Mesangial cell (primary cell): ENCODE data around the gene NDRG2. TPM values are rescaled to one million over a fixed set of nuclear protein-coding genes. Genes with fewer than 3 reads are reported as not detected.

Experiments used
- total RNA-seq: library from RNA; depleted of rRNA; stranded (reverse); fragments of >200 nt; gene quantifications from 2 replicates; pipeline ENCODE4 v1.2.3, GENCODE V29; 2015

Gene NDRG2
- total RNA-seq, result 2.4 and 8.6 TPM in 2 replicates

DNA sequence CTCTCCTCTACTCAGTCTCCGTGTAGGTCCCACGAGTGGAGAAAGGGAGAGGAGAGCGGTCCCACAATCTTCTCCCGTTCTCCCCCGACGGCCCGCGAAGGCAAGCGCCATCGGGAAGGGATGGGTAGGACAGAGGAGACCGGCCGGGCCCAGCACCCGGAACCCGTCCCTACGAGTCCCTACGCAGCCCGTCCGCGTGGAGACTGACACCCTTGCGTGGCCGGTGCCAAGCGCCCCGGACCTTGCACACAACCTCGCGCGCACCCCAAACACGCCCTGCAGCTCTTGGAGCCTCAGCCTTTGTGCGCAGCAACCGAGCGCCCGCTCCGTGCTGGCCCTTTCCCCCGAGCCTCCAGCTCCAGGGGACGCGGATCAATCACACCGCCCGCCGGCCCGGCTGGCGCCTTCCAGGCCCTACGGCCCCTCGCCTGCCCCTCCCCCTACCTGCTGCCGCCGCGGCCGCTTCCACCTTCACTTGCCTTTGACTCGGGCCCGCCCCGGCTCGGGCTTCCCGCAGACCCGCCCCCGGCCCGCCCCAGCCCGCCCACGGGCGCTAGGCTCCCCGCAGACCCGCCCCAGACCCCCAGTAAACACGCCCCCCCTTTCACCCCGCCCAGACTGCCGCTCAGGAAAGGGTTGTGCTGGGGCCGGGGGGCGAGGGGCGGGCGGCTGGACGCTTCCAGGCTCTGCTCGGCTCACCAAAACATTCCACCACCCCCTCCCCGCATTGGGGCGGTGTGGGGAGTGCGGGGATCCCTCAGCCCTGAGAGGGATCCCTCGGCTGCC is at the start of gene NDRG2:
Gene NDRG2, minus strand, starts transcription at position 477 of the 786 bp plus-strand sequence. CDS start 1,746 bp downstream, outside the sequence.

GRCh38 chr14:21070083-21070609 is 45.3 kb upstream of the NDRG2 start, which contains the start of gene ARHGEF40:
TSS of gene ARHGEF40 (plus strand) at chr14:21070304. CDS start at chr14:21070397, 93 bp downstream.

DNA sequence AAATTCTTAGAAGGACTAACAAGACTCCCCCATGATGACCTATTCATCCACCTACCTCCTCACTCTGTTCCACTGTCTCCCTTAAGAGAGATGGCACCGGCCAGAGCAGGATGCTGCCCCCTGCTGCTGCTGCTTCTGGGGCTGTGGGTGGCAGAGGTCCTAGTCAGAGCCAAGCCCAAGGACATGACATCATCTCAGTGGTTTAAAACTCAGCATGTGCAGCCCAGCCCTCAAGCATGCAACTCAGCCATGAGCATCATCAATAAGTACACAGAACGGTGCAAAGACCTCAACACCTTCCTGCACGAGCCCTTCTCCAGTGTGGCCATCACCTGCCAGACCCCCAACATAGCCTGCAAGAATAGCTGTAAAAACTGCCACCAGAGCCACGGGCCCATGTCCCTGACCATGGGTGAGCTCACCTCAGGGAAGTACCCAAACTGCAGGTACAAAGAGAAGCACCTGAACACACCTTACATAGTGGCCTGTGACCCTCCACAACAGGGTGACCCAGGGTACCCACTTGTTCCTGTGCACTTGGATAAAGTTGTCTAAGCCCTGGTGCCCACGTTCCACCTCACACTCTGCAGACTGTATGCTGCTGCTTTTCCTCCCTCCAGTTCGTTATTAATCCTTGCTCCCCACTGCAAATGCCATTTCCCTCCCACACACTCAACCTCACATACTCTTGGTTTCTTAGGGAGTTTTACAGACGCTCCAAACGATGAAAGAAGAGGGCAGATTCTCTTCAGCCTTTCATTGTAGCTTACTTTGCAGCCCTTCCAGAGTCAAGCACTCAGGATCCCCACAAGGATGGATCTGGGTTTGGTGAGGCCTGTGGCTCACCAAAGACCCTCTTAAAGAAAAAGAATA is 33.2 kb upstream of the NDRG2 start, which contains the start of gene RNASE8:
Gene RNASE8, plus strand, starts transcription at position 20 of the 873 bp plus-strand sequence. Its CDS starts 71 bp downstream, at position 91.

DNA sequence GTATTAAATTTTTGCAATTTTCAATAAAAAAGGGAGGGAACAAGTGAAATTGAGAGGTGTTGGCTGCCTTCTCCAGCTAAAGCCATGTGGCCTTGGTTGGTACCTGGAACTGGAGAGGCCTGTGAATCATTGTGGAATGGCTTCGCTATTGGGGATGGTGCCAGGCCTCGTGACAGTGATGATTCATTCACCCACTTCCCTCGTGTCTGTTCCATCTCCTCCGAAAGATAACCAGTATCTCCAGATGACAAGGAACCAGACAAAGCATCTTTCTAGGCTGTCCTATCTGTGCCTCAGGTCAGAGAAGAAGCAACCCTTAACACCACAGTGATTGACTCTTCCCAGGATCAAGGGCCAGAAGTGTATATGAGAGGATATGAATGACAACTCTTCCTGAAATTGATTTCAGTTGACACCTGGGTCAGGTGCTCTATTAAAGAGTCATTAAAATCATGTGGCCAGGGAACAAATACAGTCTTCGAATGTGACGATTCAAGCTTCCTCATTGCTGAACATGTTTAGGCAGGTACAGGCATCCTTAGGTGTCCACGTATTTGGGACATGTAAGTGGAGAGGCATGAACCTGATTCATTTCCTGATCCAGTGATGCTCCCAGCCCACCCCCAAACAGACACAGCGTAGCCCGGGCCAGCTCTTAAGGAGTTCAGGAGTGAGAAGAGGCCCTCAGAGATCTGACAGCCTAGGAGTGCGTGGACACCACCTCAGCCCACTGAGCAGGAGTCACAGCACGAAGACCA is 17.0 kb upstream of the NDRG2 start, which contains the start of gene RNASE7:
Gene RNASE7, plus strand, starts transcription at position 687 of the 758 bp plus-strand sequence. CDS start 631 bp downstream, outside the sequence.

GRCh38 chr14:21034707-21035106 is 9.8 kb upstream of the NDRG2 start, which contains the start of gene RNASE13:
TSS of gene RNASE13 (minus strand) at chr14:21034807. CDS start at chr14:21034288, 519 bp downstream.

GRCh38 chr14:21029917-21030316 is 5.1 kb upstream of the NDRG2 start, which contains the start of gene TPPP2:
TSS of gene TPPP2 (plus strand) at chr14:21030217. CDS start at chr14:21030582, 365 bp downstream.

GRCh38 chr14:20998674-20999366 is 26.0 kb downstream of the NDRG2 start, which contains the start of gene SLC39A2:
TSS of gene SLC39A2 (plus strand) at chr14:20999293. CDS start at chr14:20999447, 154 bp downstream.

DNA sequence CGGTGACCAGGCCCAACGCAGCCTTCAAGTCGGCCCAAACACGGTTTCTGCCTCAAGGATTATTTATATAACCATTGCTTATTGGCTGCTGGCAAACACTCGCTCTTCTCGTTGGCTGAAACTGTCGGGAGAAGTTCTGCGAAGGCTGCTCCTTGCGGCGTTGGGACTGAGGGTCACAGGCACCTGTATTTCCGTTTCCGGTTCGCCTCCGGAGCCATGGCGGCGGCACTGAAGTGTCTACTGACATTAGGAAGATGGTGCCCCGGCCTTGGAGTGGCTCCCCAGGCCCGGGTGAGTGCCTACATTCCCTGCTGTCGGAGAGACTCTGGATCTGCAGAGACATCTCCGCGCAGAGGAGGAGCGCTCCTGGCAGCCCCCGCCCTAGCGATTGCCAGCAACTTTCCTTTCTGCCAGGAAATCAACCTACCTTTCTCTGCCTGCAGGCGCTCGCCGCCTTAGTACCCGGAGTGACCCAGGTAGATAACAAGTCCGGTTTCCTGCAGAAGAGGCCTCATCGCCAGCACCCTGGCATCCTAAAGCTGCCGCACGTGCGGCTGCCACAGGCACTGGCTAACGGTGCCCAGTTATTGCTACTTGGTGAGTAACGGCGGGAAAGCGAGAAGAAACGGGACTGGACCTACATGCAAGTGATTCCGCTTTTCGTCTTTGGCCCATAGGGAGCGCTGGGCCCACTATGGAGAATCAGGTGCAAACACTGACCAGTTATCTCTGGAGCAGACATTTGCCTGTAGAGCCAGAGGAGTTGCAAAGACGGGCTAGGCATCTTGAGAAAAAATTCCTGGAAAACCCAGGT is 34.9 kb downstream of the NDRG2 start, which contains the start of gene METTL17:
Gene METTL17, plus strand, starts transcription at position 194 of the 814 bp plus-strand sequence. Its CDS starts 23 bp downstream, at position 217.

Other genes starting within 250 kb of the NDRG2 start
- gene RNASE6, start 243.8 kb downstream of the NDRG2 start, total RNA-seq, result not detected in 2 replicates
- not detected in 2 replicates for gene RNASE1, start 222.2 kb downstream of the NDRG2 start, total RNA-seq
- not detected in 2 replicates for gene RNASE3, start 133.7 kb downstream of the NDRG2 start, total RNA-seq
- not detected in 2 replicates for gene RNASE2, start 69.6 kb downstream of the NDRG2 start, total RNA-seq
- 59.5 and 98.1 TPM in 2 replicates for gene METTL17, start 35.1 kb downstream of the NDRG2 start, total RNA-seq
- not detected in 2 replicates for gene SLC39A2, start 25.8 kb downstream of the NDRG2 start, total RNA-seq
- not detected in 2 replicates for gene TPPP2, start 5.2 kb upstream of the NDRG2 start, total RNA-seq
- gene RNASE13, start 9.7 kb upstream of the NDRG2 start, total RNA-seq, result not detected in 2 replicates
- gene RNASE7, start 17.3 kb upstream of the NDRG2 start, total RNA-seq, result not detected in 2 replicates
- gene RNASE8, start 32.8 kb upstream of the NDRG2 start, total RNA-seq, result not detected in 2 replicates
- 39.8 and 47.3 TPM in 2 replicates for gene ARHGEF40, start 45.2 kb upstream of the NDRG2 start, total RNA-seq
- gene ZNF219, start 73.6 kb upstream of the NDRG2 start, total RNA-seq, result 10.4 and 26.1 TPM in 2 replicates
- not detected in 2 replicates for gene TMEM253, start 76.0 kb upstream of the NDRG2 start, total RNA-seq
- gene OR5AU1, start 131.0 kb upstream of the NDRG2 start, total RNA-seq, result not detected in 2 replicates
- 443 and 591 TPM in 2 replicates for gene HNRNPC, start 244.4 kb upstream of the NDRG2 start, total RNA-seq